Measurements from ENCODE around the gene NECTIN1.

Gene NECTIN1

DNA sequence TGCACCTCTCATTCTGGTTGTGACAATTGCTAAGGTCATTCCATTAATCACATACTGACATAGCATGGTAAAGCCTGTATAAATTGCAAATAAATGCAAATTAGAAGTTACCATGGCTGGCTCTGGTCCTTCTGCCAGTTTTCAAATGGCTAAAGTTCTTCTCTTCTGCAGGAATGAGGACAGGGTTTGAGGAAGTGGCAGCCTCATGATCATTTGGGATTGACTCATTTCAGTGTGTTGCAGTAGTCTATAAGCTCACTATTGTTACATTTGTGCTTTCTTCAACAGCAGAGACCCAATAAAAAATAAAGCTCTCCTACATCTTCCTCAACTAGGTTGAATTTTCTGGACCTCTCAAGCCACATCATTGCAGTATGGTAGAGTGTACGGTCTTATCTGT, 60.3 kb downstream of the NECTIN1 start:
- FAIRE-seq: no peak

DNA sequence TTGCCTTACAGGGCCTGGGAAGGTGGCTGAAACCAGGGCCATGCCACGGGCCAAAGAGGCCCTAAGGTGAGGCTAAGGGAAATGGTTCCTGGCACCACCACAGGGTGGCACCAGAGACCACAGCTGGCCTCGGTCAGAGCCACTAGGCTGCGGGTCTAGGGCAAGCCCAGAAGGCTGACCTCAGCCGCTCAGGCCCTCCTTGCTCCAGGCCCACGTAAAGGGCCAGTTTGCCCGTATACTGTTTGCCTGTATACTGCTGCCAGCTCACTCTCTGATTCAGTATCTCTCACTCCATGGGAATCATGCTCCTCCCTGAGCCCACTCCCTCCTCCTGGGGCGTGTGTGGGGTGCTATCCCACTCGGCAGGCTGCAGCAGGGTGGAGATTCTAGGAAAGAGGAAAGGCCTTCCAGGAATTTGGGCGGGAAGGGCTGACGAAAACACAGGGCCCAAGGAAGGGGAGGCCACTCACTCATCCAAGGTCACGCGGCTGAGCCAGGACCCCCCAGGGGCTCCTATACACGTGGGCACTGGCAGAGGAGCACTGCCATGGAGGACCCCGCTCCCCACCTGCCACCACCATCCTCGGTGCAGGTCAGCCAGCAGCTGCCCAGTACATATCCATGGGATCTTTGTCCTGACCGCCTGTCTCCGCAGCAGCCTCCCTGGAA, 62.4 kb downstream of the NECTIN1 start:
- no peak for FAIRE-seq

DNA sequence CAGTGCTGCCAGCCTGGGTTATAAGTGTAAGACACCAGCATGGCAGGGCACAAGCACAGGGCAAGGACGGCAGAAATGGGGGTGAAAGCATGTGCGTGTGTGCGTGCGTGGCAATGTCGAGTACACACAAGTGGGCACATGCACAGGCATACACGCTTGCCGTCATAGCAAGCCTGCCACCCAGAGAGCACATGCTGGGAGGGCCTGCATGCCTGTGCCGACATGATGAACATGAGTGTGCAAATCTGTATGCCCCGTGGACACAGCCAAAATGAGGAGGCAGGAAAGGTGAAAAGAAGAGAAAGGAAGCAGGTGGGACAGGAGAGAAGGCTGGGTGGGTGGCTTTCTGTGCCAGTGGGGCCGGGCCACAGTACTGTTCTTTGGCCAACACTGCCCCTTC, 62.9 kb downstream of the NECTIN1 start:
- FAIRE-seq: no peak

DNA sequence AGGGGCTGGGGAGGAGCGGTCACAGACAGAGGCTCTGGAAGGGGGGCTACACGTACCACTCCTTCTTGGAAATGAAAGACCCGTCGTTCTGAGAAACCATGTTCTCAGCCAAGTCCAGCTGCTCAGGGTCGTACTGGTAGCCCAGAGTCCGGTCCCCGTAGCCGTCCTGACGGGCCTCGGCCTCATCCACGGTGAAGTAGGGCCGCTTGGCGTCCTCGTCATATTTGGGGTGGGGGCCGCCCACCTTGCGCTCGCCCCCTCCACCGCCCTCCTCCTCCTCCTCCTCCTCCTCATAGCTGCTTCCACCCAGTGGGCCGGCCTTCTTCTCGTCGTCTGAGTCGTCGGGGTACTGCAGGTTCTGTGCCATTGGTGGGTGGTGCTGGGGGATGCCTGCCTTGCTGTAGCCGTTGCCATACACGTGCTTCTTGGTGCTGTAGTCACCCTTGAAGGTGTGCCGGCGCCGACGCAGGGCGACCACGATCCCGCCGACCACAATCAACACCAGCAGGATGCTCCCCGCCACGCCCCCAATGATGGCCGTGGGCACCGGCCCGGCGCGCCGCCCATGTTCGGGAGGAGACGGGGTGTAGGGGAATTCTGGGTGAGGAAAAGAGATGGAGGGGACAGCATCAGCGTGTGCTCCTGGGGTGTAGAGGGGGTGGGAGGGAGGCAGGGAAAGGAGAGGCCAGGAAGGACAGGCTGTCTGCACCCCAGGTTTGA, 64.1 kb downstream of the NECTIN1 start:
- no peak for FAIRE-seq

DNA sequence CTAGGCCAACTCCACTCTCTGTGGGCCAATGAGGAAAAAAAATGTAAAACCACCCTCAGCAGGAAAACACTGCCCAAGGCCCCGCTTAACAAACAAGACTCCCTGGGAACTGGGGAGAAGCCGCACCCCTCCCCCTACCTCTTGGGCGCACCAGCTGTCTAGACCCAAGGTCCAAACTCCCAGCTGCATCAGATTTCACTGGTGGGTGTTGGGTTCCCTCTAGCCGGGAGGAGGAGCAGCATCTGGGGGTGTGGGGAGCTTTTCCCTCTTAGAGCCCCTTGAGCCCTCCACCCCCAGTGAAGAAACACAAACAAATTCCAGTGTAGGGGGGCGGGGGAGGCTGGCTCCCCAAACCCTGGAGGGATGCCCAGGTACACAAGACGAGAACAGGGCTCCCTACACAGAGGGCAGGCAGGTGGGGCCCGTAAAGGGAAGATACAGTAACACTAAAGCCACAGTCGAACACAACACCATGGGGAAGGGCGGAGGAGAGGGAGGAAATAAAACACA, 64.9 kb downstream of the NECTIN1 start:
- FAIRE-seq: no peak

DNA sequence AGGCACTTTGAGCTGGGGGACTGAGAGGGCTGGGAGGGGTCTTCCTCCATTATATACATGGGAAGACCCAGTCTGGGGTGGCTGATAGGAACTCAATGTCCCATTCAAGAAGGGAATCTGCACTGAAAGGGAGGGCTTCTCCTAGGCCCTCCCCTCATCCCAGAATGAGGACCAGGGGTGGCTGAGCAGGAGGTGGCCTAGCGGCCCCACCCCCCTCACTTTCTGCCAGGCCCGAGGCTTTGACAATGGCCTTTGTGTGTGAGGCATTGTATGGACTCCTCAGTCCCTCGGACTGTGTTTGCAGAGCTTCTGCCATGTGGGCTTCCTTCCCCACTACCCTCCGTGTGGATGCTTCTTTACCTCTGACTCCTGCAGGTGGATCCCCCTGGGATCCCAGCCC, 65.7 kb downstream of the NECTIN1 start:
- no peak for FAIRE-seq

DNA sequence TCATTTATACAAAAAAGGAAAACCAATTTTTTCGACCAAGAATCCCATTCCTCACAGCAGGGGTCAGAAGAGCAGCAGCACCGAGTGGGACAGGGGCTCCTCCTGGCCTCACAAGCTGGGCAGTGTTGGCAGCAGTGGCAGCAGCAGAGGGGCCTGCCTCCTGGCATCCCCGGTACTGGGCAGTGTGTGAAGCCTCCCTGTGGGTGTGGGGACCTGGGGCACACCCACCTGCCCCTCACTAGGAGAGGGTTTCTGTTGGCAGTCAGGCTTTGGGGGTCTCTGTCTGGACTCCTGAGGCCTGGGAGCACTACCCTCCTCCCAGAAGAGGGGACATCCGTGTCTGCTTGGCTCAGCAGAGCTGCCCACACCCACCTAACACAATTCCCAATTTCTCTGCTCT, 67.8 kb downstream of the NECTIN1 start:
- no peak for FAIRE-seq

DNA sequence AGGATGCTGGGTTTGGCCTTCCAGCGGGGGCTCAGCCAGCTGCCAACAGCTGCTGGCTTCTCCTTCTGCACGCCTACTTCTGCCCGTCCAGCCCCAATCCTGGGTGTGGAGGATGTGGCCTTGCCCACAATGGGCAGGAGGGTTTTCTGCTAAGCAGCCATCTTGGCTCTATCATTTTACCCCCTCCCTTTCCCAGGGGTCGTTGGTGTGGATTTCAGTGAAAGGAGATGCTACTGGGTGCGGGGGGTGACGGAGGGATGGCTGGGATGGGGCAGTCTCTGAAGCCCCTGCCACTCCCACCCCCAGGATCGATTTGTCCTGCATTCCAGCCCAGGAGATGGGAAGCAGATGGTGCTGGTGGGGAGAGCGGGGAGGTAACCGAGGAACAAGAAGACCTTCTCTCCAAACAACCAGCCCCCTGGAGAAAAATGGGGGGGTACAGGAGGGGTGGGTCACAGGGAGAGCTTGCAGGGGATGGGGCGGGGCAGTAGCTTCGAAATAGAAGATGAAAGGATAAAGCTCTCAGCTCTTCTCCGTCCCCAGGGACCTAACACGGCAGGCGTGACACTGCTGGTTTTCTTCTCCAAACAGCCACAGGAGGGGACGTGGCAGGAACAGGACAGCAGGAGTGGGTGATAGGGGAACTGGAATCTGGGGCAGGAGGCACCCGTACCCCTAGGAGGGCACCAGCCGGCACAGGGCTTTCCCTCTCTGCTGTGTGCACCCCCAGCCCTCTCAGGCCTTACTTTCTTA, 68.9 kb downstream of the NECTIN1 start:
- FAIRE-seq: no peak

DNA sequence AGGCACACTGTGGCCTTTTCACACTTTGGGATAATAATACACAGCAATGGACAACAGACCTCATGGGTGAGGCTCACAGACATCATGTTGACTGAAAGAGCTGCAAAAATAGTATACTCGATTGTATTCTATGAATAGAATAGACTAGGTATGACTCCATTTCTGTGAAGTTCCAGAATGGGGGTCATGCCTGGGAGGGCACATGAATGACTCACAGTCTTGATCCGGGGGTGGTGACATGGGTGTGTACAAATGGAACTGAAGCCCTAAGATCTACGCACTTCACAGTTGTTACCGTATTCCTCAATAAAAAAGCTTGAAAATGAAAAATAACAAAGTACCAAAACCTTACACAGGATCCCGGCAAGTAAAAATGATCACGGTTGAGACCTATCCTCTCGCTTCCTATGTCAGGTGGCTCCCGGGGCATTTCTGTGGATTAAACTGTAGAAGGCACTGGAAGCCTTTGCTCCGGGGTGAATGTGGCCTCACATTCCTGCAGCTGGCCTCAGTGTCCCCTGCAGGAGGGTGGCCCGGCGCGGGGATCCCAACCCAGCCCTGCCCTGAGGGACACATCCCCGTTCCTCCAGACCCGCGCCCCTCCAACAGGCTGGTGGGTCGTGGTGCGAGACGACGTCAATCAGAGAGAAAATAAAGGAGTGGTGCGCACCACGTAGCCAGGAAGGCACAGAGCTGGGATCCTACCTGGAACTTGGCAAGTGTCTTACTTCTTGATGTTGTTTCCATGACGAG, 75.9 kb downstream of the NECTIN1 start:
- FAIRE-seq: no peak

DNA sequence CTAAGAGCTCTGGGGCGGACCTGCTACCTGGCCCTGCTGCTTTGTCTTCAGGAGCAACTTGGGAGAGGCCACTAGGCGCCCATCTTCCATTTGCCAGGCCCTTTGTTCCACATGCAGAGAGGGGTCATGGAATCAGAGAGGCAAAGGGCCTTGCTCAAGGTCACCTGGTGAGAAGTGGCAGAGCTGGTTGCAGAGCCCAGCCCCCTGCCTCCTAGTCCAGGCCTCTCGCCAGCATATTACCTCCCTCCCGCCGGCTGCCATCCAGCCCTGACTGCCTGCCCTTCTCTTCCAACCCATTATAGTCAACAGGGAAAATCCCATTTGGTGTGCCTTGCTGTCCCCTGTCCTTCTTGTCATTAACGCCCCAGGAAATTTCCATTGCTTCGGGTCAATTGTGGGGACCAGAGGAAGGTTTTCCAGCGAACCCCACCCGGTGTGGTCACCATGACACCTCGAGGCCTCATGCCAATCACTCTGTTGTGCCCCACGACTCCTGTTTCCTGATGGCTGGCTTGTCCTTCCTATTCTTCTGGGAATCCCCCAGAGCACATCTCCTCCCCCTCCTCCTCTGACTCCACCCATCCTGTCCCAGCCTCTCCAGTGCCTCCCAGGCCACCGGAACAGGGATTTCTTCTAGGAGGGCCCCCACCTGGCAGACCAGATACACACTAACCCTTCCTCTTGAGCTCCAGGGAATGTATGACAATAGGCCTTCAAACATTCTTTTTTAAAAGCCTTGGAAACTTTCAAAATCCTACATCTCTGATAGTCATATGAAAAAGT, 77.0 kb downstream of the NECTIN1 start:
- no peak for FAIRE-seq

DNA sequence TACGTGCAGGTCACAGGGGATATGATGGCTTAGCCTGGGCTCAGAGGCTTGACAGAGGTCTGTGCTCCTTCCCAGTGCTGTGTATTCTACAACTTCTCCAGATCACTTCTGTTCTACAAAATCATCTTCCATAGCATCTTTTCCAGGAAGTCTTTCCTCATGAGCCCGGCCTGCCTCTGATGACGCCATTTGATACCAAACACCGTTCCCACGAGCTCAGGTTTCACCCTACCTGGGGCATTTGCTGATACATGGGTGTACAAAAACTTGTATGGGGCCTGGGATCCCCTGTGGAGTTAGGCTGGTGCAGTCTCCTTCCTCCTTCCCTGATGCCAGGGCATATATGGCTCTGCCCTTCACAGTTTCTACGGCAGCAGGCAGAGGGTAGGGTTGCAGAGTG, 78.7 kb downstream of the NECTIN1 start:
- no peak for FAIRE-seq

DNA sequence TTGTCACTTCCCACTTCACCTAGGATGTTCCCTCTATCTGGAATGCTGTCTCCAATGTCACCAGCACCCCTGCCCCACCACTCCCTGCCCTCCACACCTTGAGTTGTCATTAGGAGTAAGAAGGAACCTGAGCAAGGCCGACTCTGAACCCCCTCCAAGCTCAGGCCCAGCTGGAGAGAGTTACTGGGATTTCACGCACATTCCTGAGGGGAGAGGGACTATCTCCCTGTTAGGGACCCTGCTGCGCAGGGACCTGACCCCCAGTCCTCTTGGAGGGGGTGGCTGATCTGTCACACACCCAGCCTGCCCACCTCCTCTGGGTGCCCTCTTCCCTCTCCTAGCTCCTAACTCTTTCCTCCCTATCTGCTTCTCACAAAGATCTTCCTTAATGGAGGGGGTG, 81.7 kb downstream of the NECTIN1 start:
- FAIRE-seq: no peak

DNA sequence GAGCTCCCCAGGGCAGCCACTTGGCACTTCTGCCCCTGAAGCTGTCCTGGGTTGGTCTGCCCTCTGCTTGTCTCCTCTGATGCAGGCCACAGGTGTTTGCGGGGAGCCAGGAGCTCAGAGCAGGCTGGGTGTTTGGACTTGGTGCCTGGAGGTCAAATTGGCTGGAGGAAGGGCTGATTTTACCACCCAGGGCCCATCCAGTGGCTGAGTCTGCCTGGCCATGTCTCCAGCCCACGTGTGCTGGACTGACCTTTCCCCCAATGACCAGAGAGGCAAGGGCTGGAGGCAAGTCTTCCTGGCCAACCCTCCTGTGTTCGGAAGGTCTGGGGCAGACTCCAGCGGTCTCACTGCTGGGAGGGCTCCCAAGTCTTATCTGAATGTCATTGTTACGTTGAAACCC, 84.0 kb downstream of the NECTIN1 start:
- FAIRE-seq: no peak

DNA sequence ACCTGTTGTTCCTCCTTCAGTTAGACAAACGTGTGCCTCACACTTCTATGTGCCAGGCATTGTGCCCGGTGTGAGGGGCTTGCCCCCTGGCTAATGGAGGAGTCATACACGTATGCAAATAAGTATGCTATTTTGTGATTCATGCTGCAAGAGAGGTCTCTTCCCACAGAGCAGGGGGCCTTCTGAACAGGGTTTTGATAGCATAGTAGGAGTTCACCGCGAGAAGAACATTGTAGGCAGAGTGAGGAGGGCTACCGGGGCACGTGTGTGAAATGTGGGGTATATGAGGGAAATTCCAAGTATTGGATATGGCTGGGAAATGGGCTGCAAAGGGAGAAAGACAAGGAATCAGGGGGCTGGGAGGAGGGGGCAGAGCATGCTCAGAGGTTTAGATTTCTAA, 84.5 kb downstream of the NECTIN1 start:
- FAIRE-seq: no peak

DNA sequence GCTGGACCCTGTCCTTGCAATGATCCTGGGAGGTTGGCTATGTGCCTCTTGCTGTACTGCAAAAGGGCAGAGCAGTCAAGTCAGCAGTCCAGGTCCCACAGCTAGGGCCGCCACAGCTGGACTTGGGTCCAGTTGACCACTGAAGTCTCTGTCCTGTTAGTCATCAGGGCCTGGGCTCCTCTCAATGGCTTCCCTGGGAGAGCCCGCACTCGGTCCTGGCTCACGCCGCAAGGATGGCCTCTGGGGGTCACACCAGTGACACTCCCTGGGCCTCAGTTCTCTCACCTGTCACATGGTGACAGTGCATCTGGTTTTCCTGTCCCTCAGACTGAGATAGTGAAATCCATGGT, 85.1 kb downstream of the NECTIN1 start:
- FAIRE-seq: no peak

DNA sequence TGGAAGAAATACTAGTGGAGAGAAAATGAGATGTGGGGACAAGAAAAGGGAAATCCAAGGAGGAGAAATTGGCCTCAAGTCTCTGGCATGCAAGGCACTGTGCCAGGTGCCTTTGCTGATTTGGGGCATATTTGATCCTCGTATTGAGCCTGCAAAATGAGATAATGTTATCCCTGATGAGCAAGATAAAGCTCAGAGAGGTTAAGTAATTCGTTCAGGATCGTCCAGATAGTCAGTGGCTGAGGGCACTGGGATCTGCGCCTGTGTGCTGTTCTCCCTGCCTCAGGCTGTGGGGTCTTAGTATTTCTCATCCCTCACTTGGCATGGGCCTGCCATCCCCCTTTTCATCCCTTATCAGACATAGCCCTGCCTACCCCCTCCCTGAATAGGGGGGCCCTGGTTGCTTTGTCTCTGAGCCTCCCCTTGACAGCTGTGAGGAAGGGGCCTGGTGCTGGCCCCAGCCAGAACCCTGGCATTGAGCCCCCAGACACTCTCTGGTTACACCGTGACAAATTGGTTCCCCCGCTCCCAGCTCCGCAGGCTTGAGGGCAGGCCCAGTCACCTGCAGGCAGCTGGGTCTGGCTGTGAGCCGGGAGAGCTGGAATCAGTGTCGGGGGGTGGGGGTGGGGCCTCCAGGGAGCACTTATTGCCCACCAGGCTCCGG, 85.7 kb downstream of the NECTIN1 start:
- no peak for FAIRE-seq

DNA sequence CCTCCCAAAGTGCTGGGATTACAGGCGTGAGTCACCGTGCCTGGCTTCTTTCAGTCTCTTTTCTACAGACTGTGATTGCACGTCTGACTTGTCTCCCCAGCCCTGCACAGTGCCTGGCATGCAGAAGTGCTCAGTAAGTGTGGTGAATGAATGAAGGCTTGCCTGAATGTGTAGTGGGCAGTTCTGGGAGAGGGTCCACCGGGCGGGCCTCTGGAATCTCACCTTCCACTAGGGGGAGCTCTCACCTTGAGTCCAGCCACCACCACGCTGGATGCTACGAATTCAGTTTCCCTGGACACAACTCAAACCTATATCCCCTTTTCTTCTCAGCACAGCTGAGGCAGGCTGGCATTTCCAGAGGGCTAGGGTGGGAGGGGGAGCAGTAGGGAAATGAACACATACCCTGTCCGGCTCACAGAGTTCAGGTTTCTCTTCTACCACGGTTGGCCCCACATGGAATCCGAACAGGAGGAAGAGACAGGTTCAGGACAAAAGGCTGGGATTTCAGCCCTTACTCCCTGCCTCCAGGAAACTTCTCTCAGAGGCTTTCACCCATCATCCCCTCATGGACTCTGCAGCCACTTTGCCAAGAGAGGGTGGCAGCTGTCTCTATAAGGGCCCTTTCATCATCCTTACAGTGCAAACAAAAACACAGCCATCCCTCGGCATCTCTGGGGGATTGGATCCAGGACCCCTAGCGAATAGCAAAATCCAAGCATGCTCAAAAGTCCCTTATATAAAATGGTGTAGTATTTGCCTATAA, 86.8 kb downstream of the NECTIN1 start:
- no peak for FAIRE-seq

DNA sequence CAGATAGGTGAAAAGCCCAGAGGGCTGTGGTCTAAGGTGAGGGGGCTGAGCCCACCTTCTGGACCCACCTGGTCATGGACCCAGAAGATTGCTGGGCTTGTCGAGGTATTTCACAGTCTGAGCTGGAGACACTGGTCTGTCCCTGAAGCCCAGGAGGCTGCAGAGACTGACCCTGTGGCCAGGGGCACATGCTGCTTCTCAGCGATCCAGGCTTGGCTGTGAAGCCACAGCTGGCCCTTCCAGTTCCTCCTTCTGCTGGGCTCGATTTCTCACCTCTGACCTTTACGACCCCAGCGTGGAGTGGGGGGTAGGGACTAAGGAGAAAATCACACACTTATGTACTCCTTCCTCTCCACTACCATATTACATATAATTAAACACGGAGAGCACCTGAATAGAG, 88.5 kb downstream of the NECTIN1 start:
- FAIRE-seq: no peak

DNA sequence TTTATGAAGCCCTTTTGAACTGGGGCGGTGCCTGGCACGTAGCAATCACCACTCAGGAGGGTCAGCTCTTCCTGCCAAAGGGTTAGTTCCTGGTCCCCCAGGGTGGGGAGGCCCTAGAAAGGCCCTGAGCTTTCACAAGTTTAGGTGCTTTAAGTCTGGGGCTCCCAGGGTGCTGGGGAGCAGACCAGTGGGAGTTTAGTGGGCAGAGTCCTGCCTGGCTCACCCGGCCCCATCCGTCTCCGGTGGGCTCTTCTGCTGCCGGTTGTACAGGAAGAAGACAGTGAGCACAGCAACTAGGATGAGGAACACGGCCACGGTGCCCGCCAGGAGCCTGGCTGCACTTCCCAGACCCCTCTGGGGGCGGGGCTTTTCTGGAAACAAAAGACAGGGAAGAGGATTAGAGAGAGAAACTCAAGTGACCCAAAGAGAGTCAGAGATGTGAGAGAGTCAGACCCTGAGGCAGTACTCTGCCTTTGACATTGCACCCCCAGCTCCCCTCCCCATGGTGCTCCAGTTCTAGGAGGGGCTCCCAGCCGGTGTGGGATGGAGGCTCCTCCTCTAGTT, 89.3 kb downstream of the NECTIN1 start:
- no peak for FAIRE-seq

DNA sequence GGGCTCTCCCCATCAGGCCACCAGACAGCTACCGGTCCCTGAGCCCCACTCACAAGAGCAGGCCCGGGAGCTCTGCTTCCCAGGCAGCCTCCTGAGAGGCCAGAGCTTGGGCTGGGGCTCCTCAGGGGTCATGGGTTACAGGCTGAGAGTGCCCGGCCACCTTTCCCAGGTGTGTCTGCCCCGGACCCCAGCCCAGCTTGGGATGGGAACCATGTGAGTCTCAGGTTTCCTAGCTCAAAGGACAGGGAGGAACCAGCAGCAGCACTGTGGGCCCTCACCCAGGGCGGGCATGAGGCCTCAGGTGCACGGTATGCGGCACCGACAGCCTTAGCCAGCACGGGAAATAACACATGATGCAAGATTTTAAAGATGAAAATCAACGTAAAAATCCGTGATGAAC, 90.1 kb downstream of the NECTIN1 start:
- FAIRE-seq: no peak

DNA sequence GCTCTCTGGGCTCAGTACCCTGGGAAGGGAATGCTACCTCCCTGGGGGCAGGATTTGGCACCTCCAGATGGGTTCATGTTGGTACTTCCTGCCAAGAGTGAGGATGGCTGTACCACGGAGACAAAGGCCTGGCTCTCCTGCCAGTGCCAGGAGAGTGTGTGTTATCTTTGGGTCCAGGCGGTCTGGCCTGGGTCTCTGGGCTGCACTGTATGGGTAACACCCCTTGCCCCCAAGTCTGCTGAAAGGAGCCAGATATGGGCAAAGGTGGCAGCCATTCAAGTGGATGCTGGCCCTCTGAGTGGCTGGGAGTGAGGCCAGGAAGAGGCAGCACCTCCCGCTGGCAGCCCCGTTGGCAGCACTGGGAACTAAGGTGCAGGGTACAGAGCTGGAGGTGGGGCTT, 91.5 kb downstream of the NECTIN1 start:
- no peak for FAIRE-seq

Measured in TTC549 (cell line).